AG04449 (cell line): ENCODE results near the gene C10orf95.
"Not testable (repeated sequence)": the region's sequence is repeated elsewhere in the genome, so short reads cannot be mapped to it uniquely, and the experiment has no call there.

Experiments
- CTCF ChIA-PET: fragments of 350-600 bp; formaldehyde crosslinking; extraction: SDS; loops from one replicate; lab custom pipeline; 2021; ENCODE audit warnings: antibody characterized with exemption; lab: Yijun Ruan, JAX
- POLR2A ChIA-PET: fragments of 400-600, 350-600 bp; formaldehyde crosslinking; extraction: SDS; loops from one replicate; lab custom pipeline; 2020; ENCODE audit warnings: antibody characterized with exemption, inconsistent platforms; lab: Yijun Ruan, JAX
- DNase-seq: peaks from one replicate; pipeline ENCODE4 v3.0.0-alpha.2; 2010; ENCODE audit warnings: low read depth, low spot score
- H3K4me3 ChIP-seq: 2 replicates; pipeline ENCODE4 v1.5.1; 2011; ENCODE audit warnings: low read depth, mild to moderate bottlenecking, control low read depth, low read length
- CTCF ChIP-seq: IDR thresholded peaks from one replicate; pipeline ENCODE4 v1.5.1; 2011; ENCODE audit warnings: mild to moderate bottlenecking, moderate library complexity, low read length, control low read depth, inconsistent platforms; ENCODE audit not compliant: insufficient read depth; ENCODE audit errors: missing control alignments

The C10orf95 gene

GRCh38 chr10:102461187-102462054 is 10.1 kb upstream of the C10orf95 start:
- ChIA-PET CTCF (interaction anchor here (1.0 to 15.5 kb wide), 9 partner anchors 9 to 234 kb away, joined by 3 to 101 read pairs (median 4); partner anchors contain the start of genes C10orf95 and SUFU), POLR2A (no interaction called here)
- DNase-seq = peak; percentile 4
- peak overlapping the region; percentile 62 for H3K4me3 ChIP-seq
- TF ChIP-seq CTCF = no peak

- DNase-seq = no peak
- no peak for TF ChIP-seq CTCF
- peak overlapping the region; percentile 62 for H3K4me3 ChIP-seq
- POLR2A ChIA-PET = no interaction called here
- CTCF ChIA-PET = interaction anchor here (1.2 to 15.5 kb wide), 5 partner anchors 11 to 123 kb away, joined by 3 to 101 read pairs (median 3); no protein-coding TSS in a partner anchor
Observed at GRCh38 chr10:102460836-102461186, 9.5 kb upstream of the C10orf95 start.

- DNase-seq = no peak
- ChIA-PET CTCF (interaction anchor here (15.5 kb wide), 1 partner anchor 20 kb away, joined by 101 read pairs; no protein-coding TSS in a partner anchor), POLR2A (no interaction called here)
- H3K4me3 ChIP-seq = no peak overlapping the region
- no peak for TF ChIP-seq CTCF
Observed at GRCh38 chr10:102458656-102459055, 7.3 kb upstream of the C10orf95 start.

- no peak for TF ChIP-seq CTCF
- ChIA-PET POLR2A (no interaction called here), CTCF (interaction anchor here (1.1 to 15.5 kb wide), 3 partner anchors 21 to 126 kb away, joined by 3 to 101 read pairs (median 8); no protein-coding TSS in a partner anchor)
- H3K4me3 ChIP-seq = no peak overlapping the region
- no peak for DNase-seq
Observed at GRCh38 chr10:102457591-102458150, 6.3 kb upstream of the C10orf95 start.

GRCh38 chr10:102455893-102456471 is 4.6 kb upstream of the C10orf95 start:
- DNase-seq = no peak

GRCh38 chr10:102454662-102455487 is 3.5 kb upstream of the C10orf95 start:
- CTCF ChIA-PET, DNase-seq, POLR2A ChIA-PET, H3K4me3 ChIP-seq: not testable (repeated sequence)

More at GRCh38 chr10:102455893-102456471, 4.6 kb upstream of the C10orf95 start:
- H3K4me3 ChIP-seq = no peak overlapping the region
- ChIA-PET CTCF (interaction anchor here (2.0 to 15.5 kb wide), 2 partner anchors 23 to 128 kb away, joined by 8 to 101 read pairs; no protein-coding TSS in a partner anchor), POLR2A (interaction anchor here (0.8 kb wide), 1 partner anchor 21 kb away, joined by 3 read pairs; no protein-coding TSS in a partner anchor)
- no peak for TF ChIP-seq CTCF
